ENCODE results near the gene COG3. TPM values are rescaled to one million over a fixed set of nuclear protein-coding genes. Genes with fewer than 3 reads are reported as not detected.

Gene COG3
- total RNA-seq, 1 experiment from 2014 or later = 17.6 TPM

DNA sequence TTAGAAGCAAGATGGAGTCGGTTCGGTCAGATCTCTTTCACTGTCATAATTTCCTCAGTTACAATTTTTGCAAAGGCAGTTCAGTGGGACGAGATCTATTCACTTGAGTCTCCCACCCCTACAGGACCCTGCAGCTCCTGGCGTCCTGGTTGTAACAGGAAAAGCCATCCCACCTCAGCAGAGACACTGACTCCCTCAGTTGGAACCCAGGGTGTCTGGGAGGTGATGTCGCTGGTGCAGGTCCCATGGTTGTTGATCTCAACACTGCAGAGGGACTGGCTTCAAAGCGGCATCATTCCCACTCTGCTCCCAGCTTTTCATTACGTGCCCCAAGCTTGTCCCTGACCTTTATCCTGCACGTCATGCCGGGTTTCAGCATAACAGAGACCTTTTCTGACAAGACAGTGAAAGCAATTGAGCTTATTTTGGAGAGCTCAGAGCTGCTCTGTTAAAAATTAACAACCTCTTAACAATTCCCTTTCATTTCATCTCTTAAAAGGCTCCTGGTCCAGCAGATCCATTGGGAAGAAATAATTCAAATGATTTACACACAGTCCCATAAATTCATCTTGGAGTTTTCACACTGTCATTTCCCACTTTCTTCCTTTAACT, 17.6 kb upstream of the COG3 start:
- ChIA-PET RAD21 (ENCODE audit: low non-redundant PET in 1 of 2, low total read pairs in 2 of 2, uncharacterized antibody in 2 of 2, unreplicated experiment in 2 of 2) (no interaction called here), POLR2A (no interaction called here), CTCF (no interaction called here)
- Histone ChIP-seq H3K9me3 (ENCODE audit: control insufficient read depth in 1 of 2, insufficient read depth in 1 of 2, low read depth in 1 of 2, low read length in 2 of 2) (no peaks in the 10 kb centered on the region), H4K20me1 (ENCODE audit: insufficient read depth) (no peaks in the 10 kb centered on the region), H3K9ac (ENCODE audit: low read length) (no peak overlapping the region), H3K36me3 (ENCODE audit: control insufficient read depth in 1 of 2, insufficient read depth in 2 of 2, low read length in 2 of 2) (no peaks in the 10 kb centered on the region), H3K27me3 (ENCODE audit: insufficient read depth, low read length) (no peaks in the 10 kb centered on the region; the same call in 1 of the 2 replicates), H3K9me2 (ENCODE audit: insufficient read depth) (no peaks in the 10 kb centered on the region), H3K79me2 (ENCODE audit: insufficient read depth, low read length) (no peaks in the 10 kb centered on the region), H3K4me1 (ENCODE audit: control insufficient read depth in 1 of 2, insufficient read depth in 2 of 2, low read length in 2 of 2) (no peaks in the 10 kb centered on the region), H3K4me2 (ENCODE audit: low read length) (no peak overlapping the region), H2AFZ (ENCODE audit: low read depth, low read length, poor library complexity, severe bottlenecking) (no peak overlapping the region), H3K27ac (ENCODE audit: low read depth, low read length) (no peak overlapping the region), H3K4me3 (replicated peaks in 1 of 2; ENCODE audit: low read depth in 1 of 2, low read length in 2 of 2) (no peak overlapping the region)
- no TSS peak for BruUV-seq (replicated peaks)
- intact Hi-C loops (cut with micrococcal nuclease) = no loop called here
- no peak for DNase-seq (ENCODE audit: low read depth, low spot score)
- TF ChIP-seq, protein P1, sequence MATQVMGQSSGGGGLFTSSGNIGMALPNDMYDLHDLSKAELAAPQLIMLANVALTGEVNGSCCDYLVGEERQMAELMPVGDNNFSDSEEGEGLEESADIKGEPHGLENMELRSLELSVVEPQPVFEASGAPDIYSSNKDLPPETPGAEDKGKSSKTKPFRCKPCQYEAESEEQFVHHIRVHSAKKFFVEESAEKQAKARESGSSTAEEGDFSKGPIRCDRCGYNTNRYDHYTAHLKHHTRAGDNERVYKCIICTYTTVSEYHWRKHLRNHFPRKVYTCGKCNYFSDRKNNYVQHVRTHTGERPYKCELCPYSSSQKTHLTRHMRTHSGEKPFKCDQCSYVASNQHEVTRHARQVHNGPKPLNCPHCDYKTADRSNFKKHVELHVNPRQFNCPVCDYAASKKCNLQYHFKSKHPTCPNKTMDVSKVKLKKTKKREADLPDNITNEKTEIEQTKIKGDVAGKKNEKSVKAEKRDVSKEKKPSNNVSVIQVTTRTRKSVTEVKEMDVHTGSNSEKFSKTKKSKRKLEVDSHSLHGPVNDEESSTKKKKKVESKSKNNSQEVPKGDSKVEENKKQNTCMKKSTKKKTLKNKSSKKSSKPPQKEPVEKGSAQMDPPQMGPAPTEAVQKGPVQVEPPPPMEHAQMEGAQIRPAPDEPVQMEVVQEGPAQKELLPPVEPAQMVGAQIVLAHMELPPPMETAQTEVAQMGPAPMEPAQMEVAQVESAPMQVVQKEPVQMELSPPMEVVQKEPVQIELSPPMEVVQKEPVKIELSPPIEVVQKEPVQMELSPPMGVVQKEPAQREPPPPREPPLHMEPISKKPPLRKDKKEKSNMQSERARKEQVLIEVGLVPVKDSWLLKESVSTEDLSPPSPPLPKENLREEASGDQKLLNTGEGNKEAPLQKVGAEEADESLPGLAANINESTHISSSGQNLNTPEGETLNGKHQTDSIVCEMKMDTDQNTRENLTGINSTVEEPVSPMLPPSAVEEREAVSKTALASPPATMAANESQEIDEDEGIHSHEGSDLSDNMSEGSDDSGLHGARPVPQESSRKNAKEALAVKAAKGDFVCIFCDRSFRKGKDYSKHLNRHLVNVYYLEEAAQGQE (IDR thresholded peaks at IDR 0.05; ENCODE audit: low read depth) = no peak
- no peak for ATAC-seq

DNA sequence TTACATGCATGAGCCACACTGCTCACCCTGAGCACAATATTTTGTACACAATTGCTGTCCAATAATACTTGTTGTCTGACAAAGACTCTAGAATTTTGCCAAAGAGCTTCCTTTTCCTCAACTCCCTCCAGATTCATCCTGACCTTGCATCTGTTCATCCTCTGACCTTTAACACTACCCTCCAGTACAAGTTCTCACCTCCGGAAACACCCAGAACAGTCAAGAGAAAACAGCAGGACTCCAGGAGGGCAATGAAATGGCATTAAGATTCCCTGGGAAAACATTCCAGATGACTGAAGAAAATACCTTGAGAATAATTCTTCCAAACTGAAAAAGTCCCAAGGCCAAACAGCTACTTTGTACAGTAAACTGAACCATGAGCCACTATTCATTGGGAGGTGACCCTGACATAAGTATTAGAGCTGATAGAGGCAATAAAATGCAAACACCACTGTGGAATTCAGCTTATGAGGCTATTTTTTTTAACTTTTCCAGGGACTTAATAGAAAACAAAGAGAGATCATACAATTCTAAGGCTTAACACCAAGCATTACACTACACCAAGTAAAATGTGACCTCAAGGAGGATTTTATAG, 15.7 kb upstream of the COG3 start:
- BruUV-seq (replicated peaks) = no TSS peak
- CTCF ChIA-PET = no interaction called here
- no peaks in the 10 kb centered on the region for H3K36me3 ChIP-seq (ENCODE audit: control insufficient read depth in 1 of 2, insufficient read depth in 2 of 2, low read length in 2 of 2)
- H2AFZ ChIP-seq (ENCODE audit: low read depth, low read length, poor library complexity, severe bottlenecking) = no peak overlapping the region
- H3K4me1 ChIP-seq (ENCODE audit: control insufficient read depth in 1 of 2, insufficient read depth in 2 of 2, low read length in 2 of 2) = no peaks in the 10 kb centered on the region
- POLR2A ChIA-PET = no interaction called here
- RAD21 ChIA-PET (ENCODE audit: low non-redundant PET in 1 of 2, low total read pairs in 2 of 2, uncharacterized antibody in 2 of 2, unreplicated experiment in 2 of 2) = no interaction called here
- no peaks in the 10 kb centered on the region for H3K9me3 ChIP-seq (ENCODE audit: control insufficient read depth in 1 of 2, insufficient read depth in 1 of 2, low read depth in 1 of 2, low read length in 2 of 2)
- no peak overlapping the region for H3K4me3 ChIP-seq (replicated peaks in 1 of 2; ENCODE audit: low read depth in 1 of 2, low read length in 2 of 2)
- no peak overlapping the region for H3K4me2 ChIP-seq (ENCODE audit: low read length)
- H3K9me2 ChIP-seq (ENCODE audit: insufficient read depth) = no peaks in the 10 kb centered on the region
- no peak for ATAC-seq
- no peaks in the 10 kb centered on the region for H4K20me1 ChIP-seq (ENCODE audit: insufficient read depth)
- TF ChIP-seq SP1 (IDR thresholded peaks at IDR 0.05; ENCODE audit: low read depth) (no peak), EZH2phosphoT487 (IDR thresholded peaks at IDR 0.05; ENCODE audit: borderline replicate concordance) (no peak), CEBPB (IDR thresholded peaks at IDR 0.05; ENCODE audit: low read depth) (no peak), CBX3 (IDR thresholded peaks at IDR 0.05; ENCODE audit: low read depth) (no peak), SRF (IDR thresholded peaks at IDR 0.05; ENCODE audit: low read depth) (no peak), ZNF274 (IDR thresholded peaks at IDR 0.05; ENCODE audit: low read depth, low read length) (no peak), RAD21 (IDR thresholded peaks at IDR 0.05; ENCODE audit: low read depth) (no peak), JUND (IDR thresholded peaks at IDR 0.05) (no peak), TCF7L2 (IDR thresholded peaks at IDR 0.05; ENCODE audit: borderline replicate concordance, extremely low read depth, insufficient read depth, insufficient read length) (no peak), YY1 (IDR thresholded peaks at IDR 0.05; ENCODE audit: extremely low read depth, insufficient replicate concordance, low read depth, low read length) (no peak)
- no peaks in the 10 kb centered on the region; the same call in 1 of the 2 replicates for H3K27me3 ChIP-seq (ENCODE audit: insufficient read depth, low read length)
- no peaks in the 10 kb centered on the region for H3K79me2 ChIP-seq (ENCODE audit: insufficient read depth, low read length)
- no peak overlapping the region for H3K27ac ChIP-seq (ENCODE audit: low read depth, low read length)
- intact Hi-C loops (cut with micrococcal nuclease) = no loop called here
- DNase-seq (ENCODE audit: low read depth, low spot score) = no peak
- no peak overlapping the region for H3K9ac ChIP-seq (ENCODE audit: low read length)
